Astrocyte (in vitro differentiated cells and primary cell): ENCODE data around the gene FLII. TPM values are rescaled to one million over a fixed set of nuclear protein-coding genes. Genes with fewer than 3 reads are reported as not detected.

ENCODE experiments used
- DNase-seq: peaks from one replicate; pipeline ENCODE4 v3.0.0-alpha.2; 2010; ENCODE audit warnings: low read depth
- FAIRE-seq: peaks from 2 replicates; lab custom pipeline; 2011; peaks lifted over from hg19 to GRCh38; lab: Jason Lieb, UNC
- H2AFZ ChIP-seq: 2 replicates; pipeline ENCODE4 v1.6.0; 2012; ENCODE audit warnings: low read depth, low read length, inconsistent platforms
- H3K27ac ChIP-seq: 2 replicates; pipeline ENCODE4 v1.5.1; 2011; ENCODE audit warnings: low read depth, low read length, inconsistent platforms
- H3K27me3 ChIP-seq: 2 replicates; pipeline ENCODE4 v1.6.0; 2011; ENCODE audit warnings: low read length, inconsistent platforms; ENCODE audit not compliant: insufficient read depth
- H3K36me3 ChIP-seq: 2 replicates; pipeline ENCODE4 v1.5.1; 2011; ENCODE audit warnings: low read length, inconsistent platforms; ENCODE audit not compliant: insufficient read depth
- H3K4me1 ChIP-seq: 2 replicates; pipeline ENCODE4 v1.5.1; 2011; ENCODE audit warnings: low read length, inconsistent platforms; ENCODE audit not compliant: insufficient read depth
- H3K4me2 ChIP-seq: 2 replicates; pipeline ENCODE4 v1.6.0; 2012; ENCODE audit warnings: low read length, inconsistent platforms
- H3K4me3 ChIP-seq: 2 replicates; pipeline ENCODE4 v1.5.1; 2011; ENCODE audit warnings: low read depth, mild to moderate bottlenecking, low read length, inconsistent platforms; ENCODE audit not compliant: insufficient read depth
- H3K79me2 ChIP-seq: 2 replicates; pipeline ENCODE4 v1.6.0; 2012; ENCODE audit warnings: mild to moderate bottlenecking, low read length, inconsistent platforms; ENCODE audit not compliant: insufficient read depth
- H3K9ac ChIP-seq: 2 replicates; pipeline ENCODE4 v1.6.0; 2012; ENCODE audit warnings: mild to moderate bottlenecking, low read length, inconsistent platforms
- H3K9me3 ChIP-seq: 2 replicates; pipeline ENCODE4 v1.5.1; 2012; ENCODE audit warnings: low read depth, mild to moderate bottlenecking, low read length, inconsistent platforms; ENCODE audit not compliant: insufficient read depth
- H4K20me1 ChIP-seq: 2 replicates; pipeline ENCODE4 v1.6.0; 2012; ENCODE audit warnings: low read length, inconsistent platforms; ENCODE audit not compliant: insufficient read depth
- H3K27ac Mint-ChIP-seq: one replicate; pipeline ENCODE4 v1.8.0; 2021; ENCODE audit warnings: mild to moderate bottlenecking, mixed read lengths; ENCODE audit not compliant: unreplicated experiment
- H3K27me3 Mint-ChIP-seq: one replicate; pipeline ENCODE4 v1.8.0; 2021; ENCODE audit warnings: low read depth, mixed read lengths; ENCODE audit not compliant: unreplicated experiment
- H3K36me3 Mint-ChIP-seq: one replicate; pipeline ENCODE4 v1.8.0; 2021; ENCODE audit warnings: low read depth, mixed read lengths; ENCODE audit not compliant: unreplicated experiment
- H3K4me1 Mint-ChIP-seq: one replicate; pipeline ENCODE4 v1.8.0; 2021; ENCODE audit warnings: low read depth, mixed read lengths; ENCODE audit not compliant: unreplicated experiment
- H3K4me3 Mint-ChIP-seq: one replicate; pipeline ENCODE4 v1.8.0; 2021; ENCODE audit warnings: mild to moderate bottlenecking, moderate library complexity, mixed read lengths; ENCODE audit not compliant: unreplicated experiment
- H3K9me3 Mint-ChIP-seq: one replicate; pipeline ENCODE4 v1.8.0; 2021; ENCODE audit warnings: mild to moderate bottlenecking, mixed read lengths; ENCODE audit not compliant: unreplicated experiment
- EZH2 ChIP-seq: IDR thresholded peaks from 2 replicates; pipeline ENCODE4 v1.6.1; 2012; ENCODE audit warnings: mild to moderate bottlenecking, low read length, inconsistent platforms; ENCODE audit not compliant: insufficient read depth
- total RNA-seq: library from RNA; stranded (reverse); gene quantifications from 2 replicates; pipeline ENCODE4 v1.2.1, GENCODE V29; 2021
- TF ChIP-seq, protein P1 (sequence below): IDR thresholded peaks from 2 replicates; pipeline ENCODE4 v1.5.1; 2011; ENCODE audit warnings: low read depth, mild to moderate bottlenecking, inconsistent platforms, low read length, moderate library complexity; ENCODE audit not compliant: insufficient read depth

FLII gene
- total RNA-seq, 1 donor from 2014 or later = 257 TPM

DNA sequence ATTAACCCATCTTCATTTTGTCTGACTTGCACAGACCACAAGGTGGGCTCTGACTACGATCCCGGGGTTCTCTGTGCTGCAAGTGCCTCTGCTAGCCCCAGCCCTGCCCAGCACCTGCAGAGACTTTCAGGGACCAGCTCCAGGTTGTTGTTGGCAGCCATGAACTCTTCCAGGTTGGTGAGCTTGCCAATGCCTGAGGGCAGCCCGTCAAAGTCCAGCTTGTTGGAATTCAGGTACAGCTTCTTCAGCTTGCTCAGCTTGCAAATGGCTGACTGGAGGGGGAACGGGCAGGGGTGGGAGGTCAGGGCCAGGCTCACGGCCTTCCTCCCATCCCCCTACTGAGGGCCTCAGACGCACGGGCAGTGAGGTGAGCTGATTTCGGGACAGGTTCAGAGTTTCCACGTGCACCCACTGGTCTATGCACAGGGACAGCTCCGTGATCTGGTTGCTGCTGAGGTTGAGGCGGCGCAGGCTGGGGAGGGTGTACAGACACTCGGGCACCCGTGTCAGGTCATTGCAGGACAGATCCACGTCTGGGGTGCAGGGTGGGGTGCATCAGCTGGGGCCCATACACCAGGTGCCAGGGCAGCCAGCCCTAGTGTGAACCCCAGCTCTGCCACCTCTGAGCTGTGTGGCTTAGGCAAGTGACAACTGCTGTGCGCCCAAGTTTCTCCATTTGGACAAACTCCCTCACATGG lies 5.2 kb downstream of the FLII start:
- Mint-ChIP-seq H3K36me3 (peaks cover 14% of the 10 kb centered on the region), H3K27me3 (no peaks in the 10 kb centered on the region), H3K9me3 (no peaks in the 10 kb centered on the region), H3K4me3 (no peak overlapping the region), H3K27ac (no peak overlapping the region), H3K4me1 (peaks cover 11% of the 10 kb centered on the region)
- peaks cover 29% of the 10 kb centered on the region for H3K36me3 ChIP-seq
- H3K4me3 ChIP-seq = no peak overlapping the region
- no peaks in the 10 kb centered on the region for H3K27me3 ChIP-seq
- H3K9me3 ChIP-seq = no peaks in the 10 kb centered on the region
- H4K20me1 ChIP-seq = peaks cover 81% of the 10 kb centered on the region
- H3K4me1 ChIP-seq = peaks cover 12% of the 10 kb centered on the region
- H2AFZ ChIP-seq = no peak overlapping the region
- H3K79me2 ChIP-seq = peaks cover 42% of the 10 kb centered on the region
- no peak overlapping the region for H3K9ac ChIP-seq
- TF ChIP-seq, protein P1, sequence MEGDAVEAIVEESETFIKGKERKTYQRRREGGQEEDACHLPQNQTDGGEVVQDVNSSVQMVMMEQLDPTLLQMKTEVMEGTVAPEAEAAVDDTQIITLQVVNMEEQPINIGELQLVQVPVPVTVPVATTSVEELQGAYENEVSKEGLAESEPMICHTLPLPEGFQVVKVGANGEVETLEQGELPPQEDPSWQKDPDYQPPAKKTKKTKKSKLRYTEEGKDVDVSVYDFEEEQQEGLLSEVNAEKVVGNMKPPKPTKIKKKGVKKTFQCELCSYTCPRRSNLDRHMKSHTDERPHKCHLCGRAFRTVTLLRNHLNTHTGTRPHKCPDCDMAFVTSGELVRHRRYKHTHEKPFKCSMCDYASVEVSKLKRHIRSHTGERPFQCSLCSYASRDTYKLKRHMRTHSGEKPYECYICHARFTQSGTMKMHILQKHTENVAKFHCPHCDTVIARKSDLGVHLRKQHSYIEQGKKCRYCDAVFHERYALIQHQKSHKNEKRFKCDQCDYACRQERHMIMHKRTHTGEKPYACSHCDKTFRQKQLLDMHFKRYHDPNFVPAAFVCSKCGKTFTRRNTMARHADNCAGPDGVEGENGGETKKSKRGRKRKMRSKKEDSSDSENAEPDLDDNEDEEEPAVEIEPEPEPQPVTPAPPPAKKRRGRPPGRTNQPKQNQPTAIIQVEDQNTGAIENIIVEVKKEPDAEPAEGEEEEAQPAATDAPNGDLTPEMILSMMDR = no peak
- no peak for TF ChIP-seq EZH2
- FAIRE-seq (no peak), DNase-seq (no peak)
- H3K4me2 ChIP-seq = no peak overlapping the region
- no peak overlapping the region for H3K27ac ChIP-seq

DNA sequence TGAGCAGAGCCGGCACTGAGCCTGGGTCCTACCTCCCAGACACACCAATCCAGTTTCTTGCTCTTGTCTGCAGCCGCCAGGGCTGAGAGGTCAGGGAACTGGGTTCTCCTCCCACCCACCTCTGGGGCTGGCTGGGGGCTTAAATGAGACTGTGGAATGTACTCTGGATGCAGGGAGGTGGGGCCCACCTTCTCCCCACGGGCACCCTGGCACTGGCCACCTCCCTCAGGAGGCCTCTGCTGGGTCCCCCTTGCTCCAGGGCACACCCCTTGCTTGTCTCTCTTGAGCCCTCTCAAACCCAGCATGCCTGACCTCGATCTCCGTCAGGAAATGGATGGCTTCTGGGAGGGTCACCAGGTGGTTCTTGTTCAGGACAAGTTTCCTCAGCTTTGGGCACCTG lies 6.4 kb downstream of the FLII start:
- Mint-ChIP-seq H3K27me3 (no peaks in the 10 kb centered on the region), H3K4me1 (peaks cover 9% of the 10 kb centered on the region), H3K36me3 (peaks cover 22% of the 10 kb centered on the region), H3K9me3 (no peaks in the 10 kb centered on the region), H3K4me3 (no peak overlapping the region), H3K27ac (no peak overlapping the region)
- Histone ChIP-seq H3K27me3 (no peaks in the 10 kb centered on the region), H3K9ac (no peak overlapping the region), H2AFZ (no peak overlapping the region), H3K36me3 (peaks cover 29% of the 10 kb centered on the region), H3K4me2 (no peak overlapping the region), H3K79me2 (peaks cover 30% of the 10 kb centered on the region), H4K20me1 (peaks cover 87% of the 10 kb centered on the region), H3K9me3 (no peaks in the 10 kb centered on the region), H3K27ac (no peak overlapping the region), H3K4me1 (peaks cover 11% of the 10 kb centered on the region), H3K4me3 (no peak overlapping the region)
- TF ChIP-seq, protein P1 = no peak
- no peak for TF ChIP-seq EZH2
- FAIRE-seq = no peak
- DNase-seq = no peak

DNA sequence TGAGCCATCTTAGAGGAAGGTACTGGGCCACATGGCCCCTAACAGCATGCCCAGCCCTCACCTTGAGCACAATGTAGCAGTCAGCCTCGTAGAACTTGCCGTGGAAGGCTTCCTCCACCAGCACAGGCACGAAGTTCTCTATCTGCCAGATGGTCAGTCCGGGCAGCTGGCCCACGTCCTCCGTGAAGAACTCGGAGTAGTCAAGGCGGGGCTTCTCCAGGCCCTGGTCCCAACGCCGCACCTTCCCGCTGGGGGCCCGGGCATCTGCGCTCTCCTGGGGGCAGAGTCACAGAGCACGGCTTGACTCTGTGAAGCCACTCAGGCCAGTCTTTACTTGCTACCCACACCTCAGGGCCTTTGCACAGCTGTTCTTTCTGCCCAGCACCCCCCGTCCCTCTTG lies 7.3 kb downstream of the FLII start:
- Mint-ChIP-seq H3K27ac (no peak overlapping the region), H3K36me3 (peaks cover 27% of the 10 kb centered on the region), H3K27me3 (no peaks in the 10 kb centered on the region), H3K4me1 (peaks cover 7% of the 10 kb centered on the region), H3K4me3 (no peak overlapping the region), H3K9me3 (no peaks in the 10 kb centered on the region)
- Histone ChIP-seq H3K79me2 (peaks cover 20% of the 10 kb centered on the region), H3K9ac (no peak overlapping the region), H3K9me3 (no peaks in the 10 kb centered on the region), H3K4me2 (no peak overlapping the region), H3K36me3 (peaks cover 28% of the 10 kb centered on the region), H3K4me1 (peaks cover 7% of the 10 kb centered on the region), H3K27me3 (no peaks in the 10 kb centered on the region), H3K4me3 (no peak overlapping the region), H4K20me1 (peaks cover 84% of the 10 kb centered on the region), H2AFZ (no peak overlapping the region), H3K27ac (no peak overlapping the region)
- no peak for TF ChIP-seq EZH2
- TF ChIP-seq, protein P1 = no peak
- DNase-seq = no peak
- FAIRE-seq = no peak
